ENCODE measurements around the gene ZDHHC1. TPM values are rescaled to one million over a fixed set of nuclear protein-coding genes. Genes with fewer than 3 reads are reported as not detected.

The ZDHHC1 gene, protein sequence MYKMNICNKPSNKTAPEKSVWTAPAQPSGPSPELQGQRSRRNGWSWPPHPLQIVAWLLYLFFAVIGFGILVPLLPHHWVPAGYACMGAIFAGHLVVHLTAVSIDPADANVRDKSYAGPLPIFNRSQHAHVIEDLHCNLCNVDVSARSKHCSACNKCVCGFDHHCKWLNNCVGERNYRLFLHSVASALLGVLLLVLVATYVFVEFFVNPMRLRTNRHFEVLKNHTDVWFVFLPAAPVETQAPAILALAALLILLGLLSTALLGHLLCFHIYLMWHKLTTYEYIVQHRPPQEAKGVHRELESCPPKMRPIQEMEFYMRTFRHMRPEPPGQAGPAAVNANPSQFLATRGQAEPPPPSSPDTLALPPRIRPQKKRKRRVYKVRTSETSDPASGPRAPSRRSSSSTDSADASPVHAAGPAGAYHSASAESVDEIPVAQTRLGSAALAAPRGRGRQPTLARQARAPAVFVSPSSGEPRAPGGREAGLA
- total RNA-seq (2014; rRNA removed; shearing (Covaris generic)), result 6.0 and 8.5 TPM in 2 replicates
- 18.9 and 19.4 TPM in 2 replicates for polyA plus RNA-seq (2015; cell fraction: cytosol; rRNA removed)
- polyA plus RNA-seq (2015; cell fraction: nucleus; rRNA removed), result 31.1 and 46.5 TPM in 2 replicates

DNA sequence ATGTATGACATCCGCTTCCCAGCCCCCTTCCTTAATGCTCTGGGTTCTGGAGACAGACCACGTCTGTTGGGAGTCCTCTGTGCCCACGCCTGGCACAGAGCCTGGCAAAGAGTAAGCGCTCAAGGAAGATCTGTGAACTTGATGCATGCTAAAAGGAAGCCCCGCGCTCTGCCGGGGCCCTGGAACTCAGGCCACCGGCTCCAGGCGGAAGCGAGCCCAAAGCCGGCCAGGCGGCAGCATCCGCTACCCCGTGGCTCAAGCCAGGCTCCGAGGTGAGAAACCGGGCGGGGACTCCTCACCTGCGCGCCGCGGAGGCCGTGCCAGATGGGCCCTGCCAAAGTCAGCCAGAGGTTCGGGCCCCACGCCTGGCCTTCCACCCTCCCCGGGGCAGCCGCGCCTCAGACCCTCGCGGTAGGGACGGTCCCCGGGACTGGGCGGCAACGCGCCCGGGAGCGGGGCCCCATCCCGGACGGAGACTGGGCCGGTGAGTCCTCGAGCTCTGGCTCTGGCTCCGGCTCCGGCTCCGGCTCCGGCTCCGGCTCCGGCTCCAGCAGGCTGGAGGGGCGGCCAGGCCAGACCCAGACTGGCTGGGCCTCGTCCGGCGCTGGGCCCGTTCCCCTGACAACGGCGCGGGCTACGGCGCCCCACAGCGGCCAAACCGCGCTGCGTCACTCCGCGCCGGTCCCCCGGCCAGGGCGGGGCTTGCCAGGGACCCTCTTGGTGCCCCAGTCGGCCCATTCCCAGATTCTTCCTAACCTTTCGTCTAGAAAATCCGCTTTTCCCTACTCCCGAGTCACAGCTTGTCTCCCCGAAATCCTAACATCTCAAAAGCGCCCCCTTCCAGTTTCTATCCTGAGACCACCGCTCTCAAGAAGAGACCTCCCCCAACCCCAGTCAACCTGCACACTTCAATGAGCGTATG lies at the start of gene ZDHHC1:
Gene ZDHHC1, minus strand, starts transcription at position 606 of the 922 bp plus-strand sequence. CDS start 8,702 bp downstream, outside the sequence.
- in situ Hi-C loops (cut with HindIII; ENCODE audit: low pct_unique_long_range_greater_than_20kb, low sequenced_read_pairs), result no loop called here
- DNase-seq (ENCODE audit: low read depth, low spot score), result peak; percentile 54

DNA sequence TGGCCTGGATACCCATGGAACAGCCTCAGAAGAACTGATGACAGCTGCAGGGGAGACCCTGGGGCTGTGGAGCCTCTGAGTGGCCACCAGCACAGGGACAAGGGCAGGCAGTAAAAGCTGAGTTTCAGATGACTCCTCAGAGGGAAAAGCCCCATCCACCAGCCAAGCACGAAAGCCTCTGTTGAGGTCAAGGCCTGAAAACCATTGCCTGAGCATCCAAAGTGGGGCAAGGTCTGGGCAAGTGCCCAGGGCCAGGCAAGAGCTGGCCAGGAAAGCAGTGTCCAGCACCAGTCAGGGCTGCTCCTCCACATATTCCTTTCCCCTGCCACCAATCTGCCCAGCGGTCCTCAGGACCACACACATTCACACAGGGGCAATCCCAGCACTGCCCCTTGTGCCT lies 48.3 kb upstream of the ZDHHC1 start:
- DNase-seq (ENCODE audit: low read depth, low spot score), result no peak
- in situ Hi-C loops (cut with HindIII; ENCODE audit: low pct_unique_long_range_greater_than_20kb, low sequenced_read_pairs), result no loop called here

DNA sequence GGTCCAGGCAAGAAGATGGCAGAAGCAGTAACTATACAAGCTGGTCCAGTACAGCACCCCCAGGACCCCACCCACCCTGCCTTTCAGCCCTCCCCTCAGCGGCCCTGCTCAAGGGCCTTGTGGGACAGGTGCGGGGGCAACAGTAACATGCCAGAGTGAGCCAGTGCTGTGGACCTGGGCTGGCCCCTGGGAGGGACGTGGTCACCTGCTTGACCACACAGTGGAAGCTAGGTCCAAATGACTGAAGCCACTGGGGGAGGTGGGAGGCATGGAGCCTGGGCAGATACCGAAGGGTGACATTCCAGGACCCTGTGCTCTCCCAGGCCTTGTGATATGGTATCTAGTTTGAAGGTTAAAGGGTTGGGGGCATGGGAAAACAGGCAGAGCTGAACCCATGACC lies 47.4 kb upstream of the ZDHHC1 start:
- no peak for DNase-seq (ENCODE audit: low read depth, low spot score)
- in situ Hi-C loops (cut with HindIII; ENCODE audit: low pct_unique_long_range_greater_than_20kb, low sequenced_read_pairs), result no loop called here

DNA sequence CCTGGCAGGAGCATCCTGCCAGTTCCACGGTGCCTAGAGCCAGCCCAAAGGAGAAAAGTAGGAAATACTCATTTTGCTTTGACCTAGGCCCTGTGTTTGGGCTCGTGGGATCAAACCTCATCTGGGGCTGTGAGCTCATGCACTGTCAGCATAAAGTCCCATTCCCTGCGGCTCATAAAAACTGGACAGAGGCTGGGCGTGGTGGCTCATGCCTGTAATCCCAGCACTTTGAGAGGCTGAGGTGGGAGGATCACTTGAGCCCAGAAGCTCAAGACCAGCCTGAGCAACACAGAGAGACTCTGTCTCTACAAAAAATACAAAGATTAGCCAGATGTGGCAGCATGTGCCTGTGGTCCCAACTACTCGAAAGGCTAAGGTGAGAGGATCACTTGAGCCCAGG lies 46.8 kb upstream of the ZDHHC1 start:
- in situ Hi-C loops (cut with HindIII; ENCODE audit: low pct_unique_long_range_greater_than_20kb, low sequenced_read_pairs), result no loop called here
- DNase-seq (ENCODE audit: low read depth, low spot score), result no peak

DNA sequence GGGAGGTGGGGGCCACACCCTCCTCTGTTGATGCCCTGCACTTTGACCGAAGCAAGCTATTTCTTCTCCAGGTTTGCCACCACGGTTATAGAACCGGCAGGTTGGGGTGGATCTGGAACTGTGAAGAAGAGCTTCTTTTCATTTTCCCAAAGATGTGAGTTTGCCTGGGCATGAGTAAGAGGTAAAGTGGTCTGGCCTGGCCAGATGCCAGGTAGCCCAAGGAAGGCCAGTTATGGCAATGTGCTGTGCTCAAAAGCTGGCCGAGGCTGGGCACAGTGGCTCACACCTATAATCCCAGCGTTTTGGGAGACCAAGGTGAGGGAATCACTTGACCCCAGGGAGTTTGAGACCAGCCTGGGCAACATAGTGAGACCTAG lies 46.0 kb upstream of the ZDHHC1 start:
- no peak for DNase-seq (ENCODE audit: low read depth, low spot score)
- in situ Hi-C loops (cut with HindIII; ENCODE audit: low pct_unique_long_range_greater_than_20kb, low sequenced_read_pairs), result no loop called here

DNA sequence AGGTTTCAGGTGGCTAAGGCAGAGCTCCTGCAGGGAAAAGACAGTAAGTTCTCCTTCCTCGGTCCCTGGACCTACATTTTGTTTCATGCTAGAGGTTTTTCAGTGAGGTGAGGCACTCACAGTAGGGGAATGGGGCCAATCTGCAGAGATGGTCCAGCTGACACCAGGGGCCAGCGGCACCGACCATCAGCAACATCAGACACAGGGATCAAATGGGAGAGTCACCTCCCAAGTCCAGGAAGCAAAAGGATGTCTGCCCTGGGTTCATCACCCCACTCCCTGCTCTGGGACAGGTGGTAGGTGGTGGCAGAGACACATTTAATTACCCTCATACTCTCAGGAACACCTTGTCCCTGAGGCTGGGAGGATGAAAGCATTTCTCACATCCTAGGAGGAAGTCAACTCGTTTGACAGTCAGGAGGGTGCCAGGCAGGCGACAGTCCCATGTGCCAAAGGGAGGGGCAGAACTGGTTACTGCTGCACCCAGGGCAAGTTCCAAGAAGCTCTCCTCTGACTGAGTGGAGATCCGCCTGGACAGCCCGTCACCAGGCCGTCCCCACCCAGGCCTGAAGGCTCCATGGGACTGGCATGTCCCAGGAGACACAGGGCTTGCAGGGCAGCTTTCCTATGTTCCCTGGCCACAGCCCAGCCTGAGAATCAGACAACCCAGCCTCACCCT lies 45.5 kb upstream of the ZDHHC1 start:
- in situ Hi-C loops (cut with HindIII; ENCODE audit: low pct_unique_long_range_greater_than_20kb, low sequenced_read_pairs), result no loop called here
- no peak for DNase-seq (ENCODE audit: low read depth, low spot score)

DNA sequence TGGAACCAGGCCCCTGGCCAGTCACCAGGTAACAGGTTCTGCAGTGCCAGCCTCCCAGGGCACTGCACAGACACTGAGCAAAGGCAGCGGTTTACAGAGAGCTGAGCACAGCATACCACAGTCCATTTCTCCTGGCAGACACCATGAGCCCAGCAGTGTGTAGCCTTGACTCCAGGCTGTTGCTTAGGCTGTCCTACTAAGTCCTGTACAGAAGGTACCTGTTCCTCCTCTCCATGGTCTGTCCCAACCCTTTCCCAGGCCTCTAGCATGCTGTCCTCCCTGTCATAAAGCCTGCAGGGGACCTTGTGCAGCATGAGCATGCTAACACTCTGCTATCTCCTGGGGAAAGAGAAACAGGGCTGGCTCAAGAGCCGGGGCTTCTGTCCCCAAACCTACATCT lies 44.7 kb upstream of the ZDHHC1 start:
- DNase-seq (ENCODE audit: low read depth, low spot score), result no peak
- in situ Hi-C loops (cut with HindIII; ENCODE audit: low pct_unique_long_range_greater_than_20kb, low sequenced_read_pairs), result no loop called here

DNA sequence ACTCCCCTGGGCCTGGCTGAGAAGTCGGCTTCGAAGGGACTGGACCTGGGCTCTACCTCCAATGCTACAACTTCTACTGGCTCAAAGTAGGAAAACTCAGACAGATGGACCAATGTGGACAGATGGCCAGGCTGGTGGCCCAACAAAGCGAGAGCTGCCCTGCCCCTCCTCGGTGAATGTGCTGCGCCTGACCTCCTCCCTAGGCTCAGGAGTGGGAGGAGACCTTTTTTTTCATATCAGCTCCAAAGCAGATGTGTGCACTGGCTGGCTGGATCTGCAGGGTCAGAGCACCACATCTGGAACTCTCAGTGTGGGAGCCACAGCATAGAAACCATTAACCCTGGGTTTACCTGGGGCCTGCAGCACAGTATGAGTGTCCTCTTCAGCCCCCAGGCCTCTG lies 43.9 kb upstream of the ZDHHC1 start:
- DNase-seq (ENCODE audit: low read depth, low spot score), result no peak
- in situ Hi-C loops (cut with HindIII; ENCODE audit: low pct_unique_long_range_greater_than_20kb, low sequenced_read_pairs), result no loop called here

DNA sequence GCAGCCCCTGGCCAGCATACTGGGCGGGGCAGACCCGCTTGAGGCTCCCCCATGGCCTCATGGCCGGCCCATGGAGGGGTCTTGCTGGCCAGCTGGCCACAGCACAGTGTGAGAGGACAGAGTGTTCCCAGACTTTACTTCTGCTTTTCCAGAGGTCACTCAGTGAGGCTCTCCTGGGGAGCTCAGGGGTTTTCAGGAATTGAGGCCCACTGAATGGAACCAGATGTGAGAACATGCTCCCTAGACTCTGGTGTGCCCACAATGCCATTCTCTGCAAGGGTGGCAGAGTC lies 43.5 kb upstream of the ZDHHC1 start:
- in situ Hi-C loops (cut with HindIII; ENCODE audit: low pct_unique_long_range_greater_than_20kb, low sequenced_read_pairs), result no loop called here
- no peak for DNase-seq (ENCODE audit: low read depth, low spot score)

DNA sequence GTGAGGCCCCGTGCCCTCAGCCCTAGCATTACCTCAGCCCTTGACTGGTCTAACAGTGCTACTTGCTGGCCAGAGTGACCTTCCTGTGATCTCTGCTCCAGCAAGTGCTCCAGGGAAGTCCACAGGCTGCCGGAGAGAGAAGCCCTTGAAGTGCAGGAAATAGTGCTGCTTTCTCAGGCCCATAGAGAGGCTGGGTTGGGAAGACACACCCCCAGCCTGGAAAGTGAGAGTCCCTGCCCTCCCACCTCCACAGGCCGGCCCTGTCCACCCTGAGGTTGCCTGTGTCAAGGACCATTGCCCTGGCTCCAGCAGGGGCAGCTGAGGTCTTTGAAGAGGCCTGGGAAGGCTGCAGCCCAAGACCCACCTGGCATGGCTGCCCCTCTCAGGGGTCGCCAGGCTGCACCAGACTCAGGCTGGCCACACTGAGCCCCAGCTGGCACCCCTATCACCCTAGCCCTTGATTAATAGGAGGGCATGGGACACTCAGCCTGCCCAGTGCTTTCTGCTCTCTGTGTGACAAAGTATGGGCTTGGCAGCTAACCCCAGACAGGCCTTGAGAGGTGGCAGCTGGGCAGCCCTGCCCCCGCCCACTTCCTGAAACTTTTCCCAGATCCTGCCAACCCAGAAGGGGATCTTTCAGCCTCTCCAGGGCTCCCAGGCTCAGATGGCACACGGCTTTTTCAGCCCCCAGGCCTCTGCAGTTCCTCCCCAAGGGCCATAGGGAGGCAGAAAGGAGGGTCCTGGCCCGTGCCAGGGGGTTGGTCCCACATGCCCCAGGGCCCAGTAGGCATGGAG lies 43.0 kb upstream of the ZDHHC1 start:
- no peak for DNase-seq (ENCODE audit: low read depth, low spot score)
- in situ Hi-C loops (cut with HindIII; ENCODE audit: low pct_unique_long_range_greater_than_20kb, low sequenced_read_pairs), result no loop called here

DNA sequence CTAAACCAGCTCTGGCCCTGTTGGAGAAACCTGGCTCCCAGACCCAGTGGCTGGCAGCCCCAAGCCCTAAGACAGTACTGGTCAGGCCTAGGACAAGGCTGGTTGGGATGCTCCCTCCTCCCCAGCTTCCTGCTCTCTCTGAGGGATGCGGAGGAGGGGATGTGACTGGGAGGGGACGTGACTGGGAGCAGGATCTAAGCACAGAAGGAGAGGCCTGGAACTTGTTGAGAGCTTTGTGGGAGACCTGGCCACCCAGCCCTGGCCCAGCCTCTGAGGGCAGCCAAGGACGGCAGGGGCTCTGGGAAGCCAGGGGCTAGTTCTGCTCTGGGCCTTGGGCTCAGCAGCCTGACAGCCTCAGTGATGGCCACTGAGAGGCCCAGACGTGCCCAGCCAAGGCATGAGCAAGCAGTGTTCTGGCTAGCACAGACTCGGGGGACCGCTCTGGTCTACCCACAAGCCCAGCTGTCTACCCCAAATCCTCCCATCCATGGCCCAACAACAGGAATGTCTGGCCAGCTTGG lies 41.9 kb upstream of the ZDHHC1 start:
- in situ Hi-C loops (cut with HindIII; ENCODE audit: low pct_unique_long_range_greater_than_20kb, low sequenced_read_pairs), result no loop called here

DNA sequence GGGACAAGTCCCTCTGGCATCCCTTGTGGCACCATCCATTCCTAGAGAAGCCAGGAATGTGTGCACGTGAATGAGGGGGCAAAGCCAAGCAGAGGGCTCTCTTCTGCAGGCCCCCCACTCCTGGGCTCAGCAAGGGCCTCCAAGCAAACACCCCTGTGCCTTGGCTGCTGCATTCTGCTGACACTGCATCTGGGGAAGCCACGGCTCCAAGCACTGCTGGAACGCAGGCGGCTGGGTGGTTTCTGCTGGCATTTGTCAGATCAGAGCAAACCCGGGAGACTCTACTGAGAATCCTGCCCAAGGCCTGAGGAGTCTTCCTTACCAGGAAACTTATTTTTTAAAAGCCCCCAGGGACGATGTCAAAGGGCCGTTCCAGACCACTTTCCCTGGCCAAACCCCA lies 41.3 kb upstream of the ZDHHC1 start:
- DNase-seq (ENCODE audit: low read depth, low spot score), result no peak
- in situ Hi-C loops (cut with HindIII; ENCODE audit: low pct_unique_long_range_greater_than_20kb, low sequenced_read_pairs), result no loop called here

More for the DNA sequence above, 41.9 kb upstream of the ZDHHC1 start:
- DNase-seq (ENCODE audit: low read depth, low spot score), result no peak

DNA sequence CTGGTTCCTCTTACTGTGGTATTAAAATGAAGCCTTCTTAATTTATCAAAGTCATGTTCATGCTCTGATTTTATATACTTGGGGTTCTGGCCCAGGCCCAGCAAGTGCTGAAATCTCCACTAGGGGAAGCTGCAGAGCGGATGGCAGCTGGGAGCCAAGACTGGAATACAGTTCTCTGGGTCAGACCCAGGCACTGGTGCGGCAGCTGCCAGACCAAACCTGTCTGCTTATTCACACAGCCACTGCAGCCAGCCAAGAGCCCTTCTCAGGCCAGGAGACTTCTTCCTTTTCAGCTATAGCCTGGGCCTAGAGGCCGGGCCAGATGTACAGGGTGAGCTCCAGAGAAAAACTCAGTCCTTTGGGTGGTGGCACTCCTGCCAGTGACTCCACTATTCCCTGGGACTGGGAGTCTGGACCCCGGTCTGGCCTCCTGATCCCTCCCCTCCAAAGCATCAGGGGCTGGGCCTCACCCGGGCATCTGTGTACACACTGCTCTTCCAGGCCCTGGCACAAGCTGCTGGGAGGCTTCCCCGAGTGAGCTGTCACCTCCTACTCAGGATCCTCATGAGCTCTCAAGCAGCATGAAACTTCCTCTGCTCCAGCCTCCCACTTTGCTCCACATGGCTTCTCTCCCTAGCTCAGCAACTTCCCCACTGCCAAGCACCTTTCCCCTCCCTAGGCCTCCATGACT lies 40.3 kb upstream of the ZDHHC1 start:
- in situ Hi-C loops (cut with HindIII; ENCODE audit: low pct_unique_long_range_greater_than_20kb, low sequenced_read_pairs), result no loop called here
- DNase-seq (ENCODE audit: low read depth, low spot score), result peak; percentile 13

DNA sequence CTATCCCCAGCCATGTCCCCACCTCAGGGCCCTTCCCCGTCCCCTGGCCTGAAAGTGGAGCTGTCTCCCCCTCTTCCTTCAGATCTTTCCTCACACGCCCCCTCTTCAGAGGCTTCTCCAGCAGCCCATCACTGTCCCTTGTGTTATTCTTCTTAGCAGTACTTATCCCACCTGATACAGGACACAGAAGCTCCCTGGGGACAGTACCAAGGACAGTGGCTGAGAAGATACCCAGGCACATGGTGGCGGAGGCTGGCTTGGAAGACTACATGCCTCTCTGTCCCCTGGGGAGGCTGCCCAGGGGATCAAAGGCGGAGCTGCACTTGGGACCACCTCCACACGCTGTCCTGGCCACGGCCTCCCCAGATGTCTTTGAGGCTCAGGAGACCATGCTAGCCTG lies 38.6 kb upstream of the ZDHHC1 start:
- DNase-seq (ENCODE audit: low read depth, low spot score), result no peak
- in situ Hi-C loops (cut with HindIII; ENCODE audit: low pct_unique_long_range_greater_than_20kb, low sequenced_read_pairs), result no loop called here

DNA sequence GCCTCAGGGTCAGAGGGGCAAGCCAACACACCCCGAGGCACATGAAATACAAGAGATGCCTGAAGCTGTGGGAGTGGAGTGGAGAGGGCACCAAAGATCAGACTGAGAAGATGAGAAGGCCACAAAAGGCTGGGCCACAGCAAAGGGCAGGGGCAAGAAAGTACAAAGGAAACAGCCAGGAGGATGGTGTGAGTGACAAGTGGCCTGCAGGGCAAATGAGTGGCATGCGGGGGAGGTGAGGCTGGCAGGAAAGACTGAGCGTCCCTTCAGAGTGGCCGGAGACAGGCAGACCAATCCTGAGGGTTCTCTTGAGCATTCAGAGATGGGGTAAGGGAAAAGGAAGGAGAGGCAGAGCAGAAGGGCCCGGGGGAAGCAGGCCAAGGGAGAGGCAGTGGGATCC lies 37.8 kb upstream of the ZDHHC1 start:
- no peak for DNase-seq (ENCODE audit: low read depth, low spot score)
- in situ Hi-C loops (cut with HindIII; ENCODE audit: low pct_unique_long_range_greater_than_20kb, low sequenced_read_pairs), result no loop called here

DNA sequence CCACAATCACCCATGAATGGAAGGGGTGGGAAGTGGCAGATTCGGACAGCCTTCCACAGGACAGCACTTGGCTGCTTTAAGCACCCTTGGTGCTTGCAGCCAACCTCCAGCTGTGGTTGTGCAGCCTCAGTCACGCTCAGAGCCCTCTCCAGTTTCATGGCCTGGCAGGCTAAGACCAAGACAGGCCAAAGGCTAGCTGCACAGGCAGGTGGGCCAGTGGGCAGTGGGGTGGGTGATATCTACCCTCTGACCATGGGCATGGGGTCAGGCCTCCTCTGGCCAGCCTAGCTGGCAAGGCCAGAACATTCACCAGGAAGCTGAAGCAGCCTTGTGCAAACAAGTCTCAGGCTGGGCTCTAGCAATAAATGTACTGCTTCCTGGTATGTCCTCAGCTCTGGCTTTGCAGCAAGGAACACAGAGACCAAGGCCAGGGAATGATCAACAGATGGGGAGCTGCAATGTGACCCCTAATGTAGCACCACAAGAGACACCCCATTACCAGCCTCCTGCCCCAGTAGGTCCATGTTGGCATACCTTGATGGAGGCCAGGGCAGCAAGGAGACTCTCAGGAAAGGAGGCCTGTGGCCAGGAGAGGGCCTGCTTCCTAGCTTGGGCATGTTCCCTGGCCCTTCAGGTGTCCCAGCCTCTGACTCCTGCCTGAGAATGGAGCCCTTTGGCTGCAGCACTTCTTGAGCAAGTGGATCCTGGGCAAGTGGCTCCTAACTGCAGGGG lies 35.6 kb upstream of the ZDHHC1 start:
- in situ Hi-C loops (cut with HindIII; ENCODE audit: low pct_unique_long_range_greater_than_20kb, low sequenced_read_pairs), result no loop called here
- DNase-seq (ENCODE audit: low read depth, low spot score), result no peak

All from SK-MEL-5 (cell line).